Measurements from ENCODE around the gene ZDHHC8. TPM values are rescaled to one million over a fixed set of nuclear protein-coding genes. Genes with fewer than 3 reads are reported as not detected.

Gene ZDHHC8
- total RNA-seq, 1 donor from 2014 or later, result 88.0 TPM

- Histone ChIP-seq H3K4me3 (no peak overlapping the region), H3K9me3 (no peaks in the 10 kb centered on the region), H3K27me3 (no peaks in the 10 kb centered on the region), H3K36me3 (peaks cover 26% of the 10 kb centered on the region), H3K4me1 (peaks cover 2% of the 10 kb centered on the region), H3K27ac (no peak overlapping the region)
- no peak for DNase-seq
- no peak for ATAC-seq
- intact Hi-C loops (cut with DNase I), result no loop called here
- TF ChIP-seq CTCF (IDR thresholded peaks at IDR 0.05), result no peak
Measured at GRCh38 chr22:20127318-20127868, 4.2 kb upstream of the ZDHHC8 start.

GRCh38 chr22:20127869-20128618, 3.6 kb upstream of the ZDHHC8 start:
- intact Hi-C loops (cut with DNase I), result no loop called here
- DNase-seq, result no peak
- Histone ChIP-seq H3K4me1 (peaks cover 9% of the 10 kb centered on the region), H3K36me3 (peaks cover 26% of the 10 kb centered on the region), H3K27me3 (no peaks in the 10 kb centered on the region), H3K4me3 (no peak overlapping the region), H3K27ac (no peak overlapping the region), H3K9me3 (no peaks in the 10 kb centered on the region)
- TF ChIP-seq CTCF (IDR thresholded peaks at IDR 0.05), result no peak
- ATAC-seq, result no peak

DNA sequence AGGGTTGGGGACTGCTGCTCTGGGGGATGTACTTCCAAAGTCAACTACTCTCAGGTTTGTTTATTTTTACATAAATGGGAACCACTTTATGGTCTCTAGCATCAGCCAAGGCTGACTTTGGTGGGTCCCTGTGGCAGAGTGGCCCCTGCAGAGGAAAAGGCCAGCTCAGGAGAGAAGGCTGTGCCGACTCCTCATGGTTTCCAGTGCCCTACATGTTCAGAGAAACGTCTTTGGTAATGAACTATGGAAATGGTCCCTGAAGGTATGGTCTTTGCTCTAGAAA, 3.0 kb upstream of the ZDHHC8 start:
- peaks cover 14% of the 10 kb centered on the region for H3K4me1 ChIP-seq
- no peak overlapping the region for H3K27ac ChIP-seq
- no peak for DNase-seq
- H3K36me3 ChIP-seq, result peaks cover 26% of the 10 kb centered on the region
- ATAC-seq, result no peak
- H3K4me3 ChIP-seq, result no peak overlapping the region
- TF ChIP-seq CTCF (IDR thresholded peaks at IDR 0.05), result no peak
- H3K27me3 ChIP-seq, result no peaks in the 10 kb centered on the region
- intact Hi-C loops (cut with DNase I), result no loop called here
- H3K9me3 ChIP-seq, result no peaks in the 10 kb centered on the region

DNA sequence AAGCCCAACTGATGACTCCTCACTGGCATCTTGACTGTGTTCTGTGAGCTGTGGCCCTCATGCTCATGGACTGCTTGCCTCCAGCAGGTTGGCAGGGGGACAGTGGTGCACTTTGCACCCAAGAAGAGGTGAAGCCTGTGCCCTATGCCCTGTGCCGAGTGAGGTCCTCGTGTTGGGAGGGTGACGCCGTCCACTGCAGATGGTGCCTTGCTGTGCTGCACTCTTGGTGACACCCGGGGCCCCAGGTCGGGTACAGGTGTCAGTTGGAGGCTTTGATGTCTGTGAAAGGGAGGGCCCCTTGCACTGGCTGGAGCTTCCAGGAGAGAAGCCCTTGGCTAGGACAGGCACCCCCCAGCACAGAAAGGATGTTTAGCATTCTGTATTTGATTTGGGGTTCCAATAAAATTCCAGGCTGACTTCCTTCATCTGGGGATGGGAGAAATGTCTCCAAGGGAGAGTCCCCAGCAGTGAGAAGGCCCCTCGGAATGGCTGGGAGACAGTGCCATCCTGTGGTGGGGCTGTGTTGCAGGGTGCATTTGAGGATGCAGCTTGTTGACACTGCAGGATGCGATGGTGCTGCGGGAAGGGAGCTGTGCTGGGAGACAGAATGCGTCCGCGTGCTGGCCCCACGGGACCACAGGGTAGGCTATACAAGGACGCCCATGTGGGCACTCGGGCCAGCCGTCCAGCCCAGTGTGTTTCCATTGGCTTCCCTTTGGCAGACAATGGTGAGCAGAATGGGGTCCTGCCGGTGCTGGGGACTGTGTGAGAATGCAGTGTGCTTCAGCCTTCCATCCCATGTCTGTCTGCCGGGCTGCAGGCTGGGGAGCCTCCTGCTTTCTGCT, 2.5 kb upstream of the ZDHHC8 start:
- peak; percentile 20 for TF ChIP-seq CTCF (IDR thresholded peaks at IDR 0.05)
- Histone ChIP-seq H3K9me3 (no peaks in the 10 kb centered on the region), H3K36me3 (peaks cover 26% of the 10 kb centered on the region), H3K4me3 (no peak overlapping the region), H3K27me3 (no peaks in the 10 kb centered on the region), H3K27ac (no peak overlapping the region), H3K4me1 (peaks cover 19% of the 10 kb centered on the region)
- intact Hi-C loops (cut with DNase I), result no loop called here
- no peak for ATAC-seq
- DNase-seq, result no peak

- H3K27me3 ChIP-seq, result no peaks in the 10 kb centered on the region
- peaks cover 24% of the 10 kb centered on the region for H3K36me3 ChIP-seq
- peaks cover 21% of the 10 kb centered on the region for H3K4me1 ChIP-seq
- intact Hi-C loops (cut with DNase I), result no loop called here
- no peak for DNase-seq
- H3K27ac ChIP-seq, result no peak overlapping the region
- H3K4me3 ChIP-seq, result no peak overlapping the region
- ATAC-seq, result no peak
- no peaks in the 10 kb centered on the region for H3K9me3 ChIP-seq
- no peak for TF ChIP-seq CTCF (IDR thresholded peaks at IDR 0.05)
Measured at GRCh38 chr22:20129747-20130014, 1.9 kb upstream of the ZDHHC8 start.

All from upper lobe of right lung (tissue), 1 donor.